GM12873 (cell line): Measurements from ENCODE around the gene STARD3NL.

Experiments
- TF ChIP-seq, protein P1 (sequence below): IDR thresholded peaks from 2 replicates; pipeline ENCODE4 v1.5.1; 2012; ENCODE audit warnings: low read depth, mild to moderate bottlenecking, moderate library complexity, low read length, control low read depth; ENCODE audit not compliant: insufficient read depth; ENCODE audit errors: missing control alignments

STARD3NL gene

DNA sequence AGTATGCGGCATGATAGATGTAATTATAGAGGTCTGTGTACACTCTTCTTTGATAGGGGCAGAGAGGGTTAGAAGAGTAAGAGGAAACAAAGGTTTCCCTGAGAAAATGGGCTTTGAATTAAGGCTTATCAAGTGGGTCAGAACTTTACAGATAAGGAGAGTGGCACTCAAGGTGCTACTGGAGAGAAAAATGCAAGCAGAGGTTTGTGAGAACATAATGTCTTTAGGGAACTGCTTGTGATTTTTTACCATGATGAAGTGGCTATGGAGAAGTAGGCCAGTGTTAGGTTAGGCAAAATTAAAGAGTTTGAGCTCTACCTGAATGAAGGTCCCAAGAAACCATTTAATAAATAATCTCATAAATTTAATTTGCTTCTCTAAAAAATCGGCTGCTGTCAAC lies 14.3 kb downstream of the STARD3NL start:
- TF ChIP-seq, protein P1, sequence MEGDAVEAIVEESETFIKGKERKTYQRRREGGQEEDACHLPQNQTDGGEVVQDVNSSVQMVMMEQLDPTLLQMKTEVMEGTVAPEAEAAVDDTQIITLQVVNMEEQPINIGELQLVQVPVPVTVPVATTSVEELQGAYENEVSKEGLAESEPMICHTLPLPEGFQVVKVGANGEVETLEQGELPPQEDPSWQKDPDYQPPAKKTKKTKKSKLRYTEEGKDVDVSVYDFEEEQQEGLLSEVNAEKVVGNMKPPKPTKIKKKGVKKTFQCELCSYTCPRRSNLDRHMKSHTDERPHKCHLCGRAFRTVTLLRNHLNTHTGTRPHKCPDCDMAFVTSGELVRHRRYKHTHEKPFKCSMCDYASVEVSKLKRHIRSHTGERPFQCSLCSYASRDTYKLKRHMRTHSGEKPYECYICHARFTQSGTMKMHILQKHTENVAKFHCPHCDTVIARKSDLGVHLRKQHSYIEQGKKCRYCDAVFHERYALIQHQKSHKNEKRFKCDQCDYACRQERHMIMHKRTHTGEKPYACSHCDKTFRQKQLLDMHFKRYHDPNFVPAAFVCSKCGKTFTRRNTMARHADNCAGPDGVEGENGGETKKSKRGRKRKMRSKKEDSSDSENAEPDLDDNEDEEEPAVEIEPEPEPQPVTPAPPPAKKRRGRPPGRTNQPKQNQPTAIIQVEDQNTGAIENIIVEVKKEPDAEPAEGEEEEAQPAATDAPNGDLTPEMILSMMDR, result no peak

DNA sequence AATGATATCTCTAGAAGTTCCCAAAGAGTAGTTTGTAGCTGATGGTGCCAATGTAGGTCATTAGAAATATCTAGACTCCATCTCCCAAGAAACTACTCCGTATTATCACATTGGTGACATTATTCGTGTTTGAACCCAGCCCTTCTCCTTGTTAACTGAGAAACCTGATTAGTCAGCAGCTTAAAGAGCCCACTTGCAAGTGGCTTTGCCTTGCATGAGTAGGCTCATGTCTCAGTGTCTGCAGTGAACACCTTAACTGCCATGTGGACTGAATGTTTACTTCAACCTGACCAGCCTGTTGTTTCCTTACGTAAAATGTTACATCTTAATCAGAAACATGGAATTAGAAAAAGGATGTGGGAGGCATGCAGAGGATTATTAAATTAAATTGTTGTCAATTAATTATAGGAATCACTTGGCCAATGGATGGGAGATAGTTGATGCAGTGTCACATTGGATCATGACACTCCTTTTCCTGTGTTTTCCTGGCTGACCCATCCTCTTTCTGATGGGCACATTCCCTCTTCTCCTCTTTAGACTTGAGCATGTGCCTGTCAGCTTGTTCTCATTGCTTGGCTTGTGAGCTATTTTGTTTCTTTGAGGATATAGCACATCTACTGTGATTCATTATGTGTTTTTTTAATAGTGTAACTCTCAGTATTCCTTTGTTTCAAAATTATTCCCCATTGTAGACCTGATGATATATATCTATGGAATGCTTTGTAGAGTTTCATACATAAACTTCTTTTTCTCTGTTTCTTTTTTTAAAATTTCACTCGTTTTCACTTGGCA lies 18.0 kb downstream of the STARD3NL start:
- TF ChIP-seq, protein P1, result no peak

DNA sequence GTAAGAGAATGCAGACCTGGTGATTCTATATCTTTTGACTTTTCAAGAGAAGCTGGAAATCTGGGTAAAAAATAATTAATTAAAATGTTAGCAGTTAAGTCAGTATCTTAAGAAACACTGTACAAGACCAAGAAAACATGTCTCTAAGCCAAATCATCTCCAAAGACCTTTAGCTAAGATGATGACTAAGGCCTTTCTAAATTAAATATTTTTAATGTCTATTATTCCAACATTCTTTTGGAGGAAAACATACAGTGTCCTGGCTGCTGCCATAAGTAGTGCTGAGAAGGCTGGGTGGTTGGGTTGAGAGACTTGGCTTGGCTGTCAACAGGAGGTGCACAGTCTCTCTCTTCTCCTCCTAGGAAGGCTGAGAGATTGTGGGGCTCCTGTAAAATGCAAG lies 20.3 kb downstream of the STARD3NL start:
- TF ChIP-seq, protein P1, result no peak

DNA sequence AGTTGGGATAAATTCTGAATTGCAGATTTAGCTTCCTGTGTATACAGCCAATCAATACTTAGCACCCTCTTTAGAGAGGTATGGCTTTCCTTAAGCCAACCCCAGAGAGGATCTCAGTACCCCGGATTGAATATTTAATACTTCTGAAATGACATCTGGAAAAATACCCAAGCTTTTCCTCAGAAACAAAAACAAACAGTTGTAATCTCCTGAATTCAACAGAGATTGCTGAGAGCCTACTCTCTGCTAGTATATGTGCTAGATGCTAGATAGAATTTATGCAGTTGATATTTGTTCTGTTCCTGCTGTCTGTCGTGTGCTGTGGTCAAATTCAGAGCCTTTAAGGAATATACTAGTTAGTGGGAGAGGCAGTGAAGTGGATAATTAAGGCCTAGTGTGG lies 21.1 kb downstream of the STARD3NL start:
- TF ChIP-seq, protein P1, result no peak

DNA sequence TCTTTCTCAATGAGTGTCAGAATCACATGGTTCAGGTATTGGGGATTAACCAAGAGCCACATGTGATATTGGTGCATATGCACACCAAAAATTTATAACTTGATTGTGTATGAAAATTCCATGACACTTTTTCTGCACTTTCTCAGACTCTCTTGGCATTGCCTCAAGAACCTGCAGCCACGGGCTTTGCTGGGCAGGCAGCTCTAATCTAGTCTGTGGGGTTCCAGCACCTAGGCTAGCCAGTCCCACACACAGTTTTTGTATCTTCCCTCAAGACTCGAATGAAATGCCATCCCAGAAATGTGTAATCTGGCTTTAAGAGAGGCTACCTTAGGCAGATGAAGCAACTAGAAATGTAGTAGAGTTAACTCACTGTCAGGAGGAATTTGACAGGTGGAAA lies 21.7 kb downstream of the STARD3NL start:
- TF ChIP-seq, protein P1, result no peak

DNA sequence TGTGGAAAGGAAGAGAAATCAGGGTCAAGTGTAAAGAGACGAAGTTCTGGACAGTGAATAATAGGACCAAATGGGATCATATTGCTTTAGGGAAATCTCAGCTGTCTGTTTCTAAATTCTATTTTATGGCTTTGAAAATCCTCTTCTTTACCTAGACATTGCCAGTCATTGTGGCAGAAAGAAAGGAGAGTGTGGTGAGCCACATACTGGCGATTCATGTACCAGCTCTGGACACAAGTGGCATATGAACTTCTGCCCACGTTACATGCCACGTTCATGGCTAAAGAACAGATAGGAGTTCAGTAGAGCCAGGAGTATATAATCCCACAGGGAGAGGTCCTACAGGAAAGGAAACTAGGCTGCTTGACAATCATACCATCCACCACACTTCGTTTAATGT lies 28.0 kb downstream of the STARD3NL start:
- TF ChIP-seq, protein P1, result no peak

DNA sequence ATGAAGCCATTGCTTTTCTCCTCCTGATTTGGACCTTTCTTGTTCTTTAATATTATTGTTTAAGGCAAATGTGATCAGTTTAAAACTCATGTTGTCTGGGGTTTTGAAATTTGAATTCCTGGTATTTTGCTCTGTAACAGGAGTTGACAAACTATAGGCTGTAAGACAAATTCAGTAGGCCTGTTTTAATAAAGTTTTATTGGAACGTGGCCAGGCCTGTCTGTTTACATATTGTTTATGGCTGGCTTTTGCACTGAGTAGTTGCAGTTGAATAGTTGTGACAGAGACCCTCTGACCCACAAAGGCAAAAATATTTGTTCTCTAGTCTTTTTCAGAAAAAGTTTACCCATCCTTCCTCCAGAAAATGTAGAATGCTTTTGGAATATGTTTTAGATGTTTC lies 29.8 kb downstream of the STARD3NL start:
- TF ChIP-seq, protein P1, result no peak
